ENCODE results near the gene NPDC1.
A peak's percentile ranks its signal among the peaks of the same experiment; 100 is the strongest.
"Not testable (repeated sequence)": the region's sequence is repeated elsewhere in the genome, so short reads cannot be mapped to it uniquely, and the experiment has no call there.

NPDC1 gene

DNA sequence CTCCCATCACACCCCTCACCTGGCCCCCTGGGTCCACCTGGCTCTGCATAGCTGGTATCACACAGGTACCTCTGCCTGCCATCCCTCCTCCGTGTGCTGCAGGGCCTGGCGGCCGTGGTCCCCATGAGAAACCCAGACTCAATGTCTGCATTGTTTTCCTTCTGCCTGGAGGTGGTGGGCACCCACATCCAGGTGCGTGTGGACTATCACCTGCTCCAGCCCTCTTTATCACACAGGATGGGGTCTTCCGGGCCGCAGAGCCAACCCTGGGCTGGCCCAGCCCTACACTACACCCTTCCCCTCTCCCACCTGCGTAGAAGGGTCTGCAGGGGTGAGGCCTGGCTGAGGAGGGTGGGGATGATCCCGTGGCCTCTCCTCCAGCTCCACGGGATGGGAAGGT, 7.1 kb downstream of the NPDC1 start:
- DNase-seq: no peak

DNA sequence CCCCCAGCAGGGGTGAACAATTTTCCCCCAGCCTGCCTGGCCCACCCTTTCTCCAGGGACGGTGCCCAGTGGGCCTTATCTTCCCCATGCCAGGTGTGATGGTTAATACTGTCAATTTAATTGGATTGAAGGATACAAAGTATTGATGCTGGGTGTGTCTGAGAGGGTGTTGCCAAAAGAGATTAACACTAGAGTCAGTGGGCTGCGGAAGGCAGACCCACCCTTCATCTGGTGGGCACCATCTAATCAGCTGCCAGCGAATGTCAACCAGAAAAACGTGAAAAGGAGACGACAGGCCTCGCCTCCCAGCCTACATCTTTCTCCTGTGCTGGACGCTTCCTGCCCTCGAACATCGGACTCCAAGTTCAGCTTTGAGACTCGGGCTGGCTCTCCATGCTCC, 8.5 kb downstream of the NPDC1 start:
- no peak for DNase-seq

DNA sequence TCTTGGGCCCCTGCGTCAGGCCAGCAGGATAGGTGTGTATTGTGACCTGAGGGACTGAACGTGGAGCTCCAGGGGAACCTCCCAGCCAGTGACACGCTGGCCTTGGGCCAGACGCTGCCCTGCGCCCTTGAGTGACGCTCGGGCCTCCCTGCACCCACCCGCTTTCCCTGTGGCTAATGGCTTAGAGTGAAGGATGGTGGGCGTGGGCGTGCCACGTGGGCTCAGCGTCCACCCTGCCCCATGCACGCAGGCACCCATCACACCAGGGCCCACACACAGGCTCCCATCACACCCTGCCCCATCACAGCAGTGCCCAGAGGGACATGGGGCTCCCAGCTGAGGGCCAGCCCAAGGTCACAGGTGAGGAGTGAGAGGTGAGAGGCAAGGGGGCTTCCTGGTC, 8.9 kb downstream of the NPDC1 start:
- DNase-seq: no peak

DNA sequence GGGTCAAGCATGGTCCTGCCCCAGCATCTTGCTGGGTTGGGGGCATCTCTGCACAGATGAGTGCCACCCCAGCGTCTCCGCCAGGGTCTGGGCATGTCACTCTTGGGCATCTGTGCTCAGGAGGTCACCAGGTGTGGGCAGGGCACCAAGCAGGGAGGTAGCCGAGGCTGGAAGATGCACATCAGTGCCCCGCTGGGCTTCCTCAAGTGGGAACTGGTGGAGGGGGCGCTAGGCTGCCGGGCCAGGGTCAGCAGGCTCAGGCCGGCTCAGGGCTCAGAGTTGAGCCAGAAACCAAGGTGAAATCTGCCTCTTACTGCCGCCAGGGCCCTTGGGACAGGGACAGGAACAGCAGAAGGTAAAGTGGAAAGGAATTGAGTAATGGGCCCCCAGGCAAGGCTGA, 10.0 kb downstream of the NPDC1 start:
- no peak for DNase-seq

DNA sequence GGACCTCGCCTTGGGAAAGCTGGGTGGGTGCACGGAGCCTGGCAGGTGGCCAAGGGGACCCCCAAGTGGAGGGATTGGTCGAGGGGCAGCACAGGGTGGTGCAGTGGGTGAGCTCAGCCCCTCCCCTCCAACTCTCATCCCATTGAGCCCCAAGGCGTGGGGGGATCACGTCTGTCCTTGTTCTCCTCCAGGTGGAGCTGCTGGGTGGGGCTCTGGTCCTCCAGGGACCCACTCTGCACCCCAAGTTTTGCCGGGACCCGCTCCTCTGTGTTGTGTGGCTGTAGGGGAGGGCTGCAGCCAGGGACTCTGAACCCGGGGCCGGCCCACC, 10.5 kb downstream of the NPDC1 start:
- DNase-seq: no peak

DNA sequence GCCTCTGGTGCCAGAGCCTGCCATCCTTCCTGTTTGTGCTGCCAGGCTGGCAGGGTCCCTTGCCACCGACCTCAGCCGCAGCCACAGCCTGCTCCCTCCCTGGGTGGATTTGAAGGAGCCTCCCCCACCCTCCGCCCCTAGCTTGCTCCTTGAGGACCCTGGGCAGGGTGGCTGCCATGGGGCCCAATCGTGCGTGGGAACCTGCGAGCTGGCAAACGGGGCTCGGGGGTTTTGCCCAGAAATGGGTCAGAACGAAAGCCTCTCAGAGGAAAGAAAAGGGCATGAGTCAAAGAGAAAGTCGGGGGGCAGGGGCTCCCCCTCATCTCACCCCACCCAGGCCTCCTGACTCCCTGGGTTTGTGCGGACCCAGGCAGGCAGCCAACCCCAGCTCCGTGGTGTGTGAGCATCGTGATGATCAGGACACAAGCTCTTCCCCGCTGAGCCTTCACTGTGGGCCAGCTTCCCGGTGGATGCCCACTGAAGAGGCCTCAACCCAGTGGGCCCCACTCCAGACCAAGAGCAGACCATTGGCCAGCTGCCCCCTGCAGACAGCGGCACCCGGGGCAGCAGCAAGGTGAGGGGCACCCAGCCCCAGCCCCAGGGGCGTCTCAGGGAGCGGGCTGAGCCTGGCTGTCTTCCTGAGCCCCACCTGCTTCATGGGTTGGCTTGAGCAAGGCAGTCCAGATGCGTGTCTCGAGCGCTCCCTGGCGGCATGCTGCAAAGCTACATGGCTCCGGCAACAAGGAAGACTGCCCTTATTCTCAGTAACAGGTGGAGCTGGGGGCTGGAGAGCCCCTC, 11.1 kb downstream of the NPDC1 start:
- DNase-seq: peak; percentile 63

DNA sequence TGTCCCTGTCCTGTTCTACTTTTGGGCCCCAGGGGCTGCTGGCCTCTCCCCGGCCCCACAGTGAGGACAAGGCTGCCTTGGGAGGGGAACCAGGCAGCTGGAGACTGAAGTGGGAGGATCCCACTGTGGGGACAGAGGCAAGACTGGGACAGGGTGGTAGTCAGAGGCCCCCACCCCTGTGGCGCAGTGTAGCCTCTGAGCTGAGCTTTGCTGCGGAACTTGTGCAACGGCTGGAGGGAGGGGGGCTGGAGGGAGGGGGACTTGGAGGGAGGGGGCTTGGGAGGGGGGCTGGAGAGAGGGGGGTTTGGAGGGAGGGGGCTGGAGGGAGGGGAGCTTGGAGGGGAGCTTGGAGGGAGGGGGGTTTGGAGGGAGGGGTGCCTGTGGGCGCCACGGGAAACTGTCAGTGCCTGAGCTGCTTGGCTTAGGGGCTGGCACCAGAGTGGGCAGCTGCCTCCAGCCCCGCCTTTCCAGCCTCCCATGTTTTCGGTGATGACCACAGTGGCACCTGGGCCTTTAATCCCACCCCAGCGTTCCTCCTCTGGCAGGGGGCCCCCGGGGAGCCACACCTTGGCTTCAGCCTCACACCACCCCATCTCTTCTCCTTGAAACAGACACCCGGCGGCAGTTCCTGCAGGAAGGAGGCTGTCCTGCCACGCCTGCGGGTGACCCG, 11.8 kb downstream of the NPDC1 start:
- DNase-seq: no peak

DNA sequence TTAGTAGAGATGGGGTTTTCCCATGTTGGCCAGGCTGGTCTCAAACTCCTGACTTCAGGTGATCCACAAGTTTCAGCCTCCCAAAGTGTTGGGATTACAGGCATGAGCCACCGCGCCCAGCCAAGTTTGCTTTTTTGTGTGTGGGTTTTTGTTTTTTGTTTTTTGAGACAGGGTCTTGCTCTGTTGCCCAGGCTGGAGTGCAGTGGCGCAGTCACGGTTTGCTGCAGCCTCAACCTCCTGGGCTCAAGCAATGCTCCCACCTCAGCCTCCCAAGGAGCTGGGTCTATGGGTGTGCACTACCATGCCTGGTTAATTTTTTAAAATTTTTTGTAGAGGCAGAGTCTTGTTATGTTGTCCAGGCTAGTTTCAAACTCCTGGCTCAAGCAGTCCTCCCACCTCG, 12.5 kb downstream of the NPDC1 start:
- not testable (repeated sequence) for DNase-seq

DNA sequence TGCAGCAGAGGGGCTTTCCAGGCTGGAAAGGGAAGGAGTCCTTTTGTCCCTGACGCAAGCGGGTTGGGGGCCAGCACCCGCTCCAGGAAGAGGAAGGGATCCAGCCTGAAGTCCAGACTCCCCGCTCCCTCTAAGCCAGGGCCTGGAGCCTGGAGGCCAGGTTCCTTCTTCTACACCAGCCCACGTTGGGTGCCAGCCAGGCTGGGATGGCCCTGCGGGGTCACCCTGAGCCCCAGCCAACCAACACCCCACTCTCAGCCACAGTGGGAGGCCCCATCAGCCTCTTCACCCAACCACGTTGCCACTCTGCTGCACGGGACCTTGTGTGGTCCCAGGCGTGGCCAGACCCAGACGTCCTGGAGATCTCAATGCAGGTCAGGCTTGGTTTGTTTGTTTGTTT, 13.1 kb downstream of the NPDC1 start:
- DNase-seq: no peak

DNA sequence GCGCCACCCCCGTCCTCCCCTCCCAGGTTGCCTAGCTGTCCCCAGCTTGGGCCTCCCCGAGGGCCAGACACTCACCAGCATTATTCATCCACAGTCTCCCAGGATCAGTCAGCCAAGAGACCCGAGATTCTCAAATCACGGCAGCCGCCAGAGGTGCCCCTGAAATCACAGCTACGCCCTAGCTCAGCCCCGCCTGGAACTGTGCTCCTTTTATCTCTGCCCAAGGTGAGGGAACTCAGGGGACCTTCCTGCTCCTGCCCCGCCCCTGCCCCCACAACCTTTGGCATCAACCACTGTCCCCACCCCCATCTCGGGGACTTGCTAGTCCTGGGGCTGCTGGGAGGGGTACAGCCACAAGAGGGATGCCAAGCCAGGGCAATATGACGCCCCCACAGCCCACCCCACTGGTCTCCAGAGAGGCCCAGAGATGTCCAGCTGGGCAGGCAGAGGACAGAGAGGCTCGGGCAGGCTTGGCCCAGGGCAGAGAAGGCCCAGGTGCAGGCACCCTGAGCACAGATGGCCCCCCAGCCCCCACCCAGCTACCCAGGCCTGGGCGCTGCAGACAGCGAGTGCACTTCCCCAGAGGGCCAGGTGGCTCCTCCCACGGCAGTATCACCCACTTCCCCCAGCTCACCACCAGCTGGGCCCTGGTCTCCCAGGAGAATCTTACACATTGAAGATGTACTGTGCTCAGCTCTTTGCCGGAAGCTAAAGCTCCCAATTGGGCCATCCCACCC, 13.9 kb downstream of the NPDC1 start, which contains the start of gene FUT7:
Gene FUT7, minus strand, starts transcription at position 185 of the 737 bp plus-strand sequence. Its CDS starts 97 bp downstream, at position 88.
- DNase-seq: no peak

DNA sequence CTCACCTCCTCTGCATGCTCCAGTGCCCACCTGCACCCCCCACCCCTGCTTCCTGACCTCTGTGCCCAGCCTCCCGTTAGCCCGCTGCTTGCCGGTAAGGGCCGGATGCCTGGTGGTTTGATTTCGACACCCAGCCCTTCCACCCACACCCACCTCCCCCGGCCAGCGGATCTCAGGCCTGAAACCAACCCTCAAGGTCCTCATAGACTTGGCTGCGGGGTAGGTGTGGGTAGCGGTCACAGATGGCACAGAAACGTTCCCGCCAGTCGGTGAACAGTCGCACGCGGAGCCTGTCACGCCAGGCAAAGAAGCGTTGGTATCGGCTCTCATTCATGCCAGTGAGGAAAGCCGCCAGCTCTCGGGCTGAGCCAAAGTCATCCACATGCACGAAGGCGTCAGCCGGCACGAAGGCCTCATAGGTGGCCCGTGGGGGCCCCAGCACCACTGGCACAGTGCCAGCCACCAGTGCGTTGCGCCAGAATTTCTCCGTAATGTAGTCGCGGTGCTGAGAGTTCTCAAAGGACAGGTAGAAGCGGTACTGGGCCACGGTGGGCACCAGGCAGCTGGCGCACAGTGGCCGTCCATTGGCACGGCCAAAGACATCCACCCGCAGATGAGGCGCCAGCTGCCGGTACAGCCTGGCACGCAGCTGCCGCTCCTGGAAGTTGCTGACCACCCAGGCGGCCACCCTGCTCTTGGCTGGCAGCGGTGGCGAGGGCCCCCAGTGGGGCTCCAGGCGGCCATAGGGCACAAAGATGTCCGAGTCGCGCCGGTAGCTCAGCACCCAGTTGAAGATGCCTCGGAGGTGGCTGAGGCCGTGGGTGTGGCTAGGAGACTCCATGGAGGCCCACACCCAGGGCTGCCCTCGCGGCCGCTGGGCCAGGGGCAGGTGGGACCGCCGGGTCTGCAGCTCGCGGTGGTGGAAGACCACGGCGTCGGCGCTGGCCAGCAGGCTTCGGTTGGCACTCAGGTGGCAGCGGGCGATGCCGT, 15.1 kb downstream of the NPDC1 start:
- DNase-seq: no peak

DNA sequence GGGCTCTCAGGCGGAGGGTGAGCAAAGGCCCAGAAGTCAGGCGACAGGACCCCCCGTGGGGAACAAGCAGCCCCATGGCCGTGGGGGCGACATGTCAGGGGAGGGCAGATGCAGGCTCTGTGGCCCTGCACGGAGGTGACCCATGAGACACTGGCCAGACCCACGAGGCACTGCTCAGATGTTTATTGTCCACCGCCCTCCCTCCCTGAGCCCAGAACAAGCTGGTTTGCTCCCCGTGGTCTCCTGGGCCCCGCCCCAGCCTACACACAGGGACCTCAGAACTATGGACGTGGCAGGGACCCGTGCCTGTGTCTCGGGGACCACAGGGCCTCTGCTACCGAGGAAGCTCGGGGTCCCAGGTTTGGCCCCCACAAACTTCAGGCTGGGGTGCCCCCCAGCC, 16.0 kb downstream of the NPDC1 start:
- no peak for DNase-seq

DNA sequence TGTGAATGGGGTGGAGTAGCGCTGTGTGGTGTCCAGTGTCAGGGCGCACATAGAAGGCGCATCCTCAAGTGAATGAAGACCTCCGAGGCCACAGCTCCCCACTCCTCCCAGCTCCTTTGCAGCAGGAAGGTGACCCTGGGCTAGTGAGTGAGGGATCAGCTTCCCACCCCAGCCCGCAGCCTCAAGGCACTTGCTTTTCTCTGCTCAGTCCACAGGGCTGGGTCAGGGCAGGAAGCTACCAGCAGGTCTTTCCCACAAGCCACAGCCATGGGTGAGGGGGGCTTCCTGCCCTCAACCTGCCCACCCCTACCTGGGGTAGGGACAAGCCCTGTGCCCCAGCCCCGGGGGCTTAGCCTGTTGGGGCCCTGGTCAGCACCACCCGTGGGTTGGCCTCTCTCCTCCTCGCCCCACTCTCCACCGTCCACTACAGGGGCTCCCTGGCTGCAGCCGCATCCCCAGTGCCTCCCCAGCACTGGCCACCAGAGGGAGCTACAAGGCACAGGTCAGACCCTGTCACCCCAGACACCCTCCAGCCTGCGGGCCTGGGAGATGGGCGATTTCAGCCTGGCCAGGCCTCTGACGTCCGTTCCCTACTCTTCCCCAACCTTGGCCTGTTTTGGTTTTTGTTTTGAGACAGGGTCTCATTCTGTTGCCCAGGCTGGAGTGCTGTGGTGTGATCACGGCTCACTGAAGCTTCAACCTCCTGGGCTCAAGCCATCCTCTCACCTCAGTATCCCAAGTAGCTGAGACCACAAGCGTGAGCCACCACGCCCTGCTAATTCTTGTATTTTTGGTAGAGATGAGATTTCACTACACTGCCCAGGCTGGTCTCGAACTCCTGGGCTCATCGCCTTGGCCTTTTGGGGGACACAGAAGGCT, 16.7 kb downstream of the NPDC1 start:
- DNase-seq: no peak

DNA sequence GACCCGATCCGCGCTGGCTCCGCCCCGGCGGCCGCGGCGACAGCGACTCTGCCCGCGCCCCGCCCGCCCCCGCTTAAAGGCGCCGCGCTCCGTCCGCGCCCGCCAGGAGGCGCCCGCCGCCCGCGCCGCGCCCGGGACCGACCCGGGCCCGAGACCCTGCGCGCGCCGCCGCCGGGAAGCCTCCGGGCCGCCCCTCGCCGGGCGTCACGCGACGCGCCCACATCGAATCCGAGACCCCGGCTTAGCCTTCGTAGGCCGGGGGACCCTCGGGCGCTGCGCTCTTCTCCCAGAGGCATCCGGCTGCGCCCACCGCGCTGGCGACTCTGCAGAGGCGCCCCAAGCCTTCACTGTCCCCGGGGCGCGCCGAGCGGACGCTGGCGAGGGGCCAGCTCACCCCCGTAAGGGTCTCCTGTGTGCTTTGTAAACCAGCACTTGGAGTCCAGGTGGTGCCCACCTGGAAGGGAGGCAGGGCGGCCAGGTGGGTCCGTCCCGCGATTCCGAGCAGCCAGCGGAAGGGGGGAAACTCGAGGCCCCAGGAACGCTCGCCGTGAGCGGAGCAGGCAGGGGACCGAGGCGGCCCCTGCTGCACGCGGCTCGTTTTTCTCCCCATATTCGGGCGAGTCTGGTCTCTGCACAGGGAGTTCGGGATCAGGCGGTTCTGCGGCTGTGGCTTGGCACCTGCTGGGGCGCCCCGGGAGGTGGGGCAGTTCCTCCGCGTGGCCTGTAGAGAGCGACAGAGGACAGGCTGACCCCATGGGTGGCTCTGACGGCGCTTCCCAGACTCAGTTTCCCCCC, 17.5 kb downstream of the NPDC1 start:
- peak; percentile 64 for DNase-seq

DNA sequence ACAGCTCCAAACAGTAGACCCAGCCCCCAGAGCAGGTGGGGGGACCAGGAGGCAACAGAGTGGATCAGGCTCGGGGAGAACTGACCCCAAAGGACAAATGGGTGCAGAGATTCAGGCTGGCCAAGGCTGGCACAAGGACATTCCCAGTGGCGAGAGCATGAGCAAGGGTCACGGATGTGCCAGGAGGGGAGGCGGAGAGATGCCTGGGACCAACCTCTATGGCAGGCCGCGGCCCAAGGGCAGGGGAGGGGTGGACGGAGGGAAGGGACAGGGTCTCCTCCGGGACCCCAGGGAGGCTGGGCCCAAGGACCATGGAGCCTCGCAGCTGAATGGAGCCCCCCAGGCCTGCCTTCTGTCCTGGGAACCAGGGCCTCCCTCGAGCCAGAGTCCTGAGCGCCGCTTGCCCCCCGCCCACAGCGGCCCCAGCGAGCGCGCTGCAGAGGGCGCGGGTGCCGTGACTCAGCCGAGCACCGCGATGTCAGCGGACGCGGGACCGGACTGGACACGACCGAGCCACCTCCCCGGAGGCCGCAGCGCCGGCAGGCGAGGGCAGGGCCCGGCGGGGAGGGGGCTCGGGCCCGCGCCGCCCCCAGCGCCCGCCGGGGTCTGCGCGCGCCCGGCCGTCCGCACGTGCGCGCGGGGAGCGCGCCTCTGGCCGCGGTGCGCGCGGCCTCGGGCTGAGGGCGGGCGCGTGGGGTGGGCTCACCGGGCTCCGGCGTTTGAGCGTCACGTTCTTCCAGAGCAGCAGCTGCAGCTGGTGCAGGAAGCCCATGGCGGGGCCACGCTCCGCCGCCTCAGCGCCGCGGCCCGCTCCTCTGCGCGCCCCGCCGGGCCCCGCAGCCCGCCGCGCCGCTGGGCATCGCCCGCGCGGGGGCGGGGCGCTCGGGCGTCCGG, 18.4 kb downstream of the NPDC1 start, which contains the start of gene ABCA2:
Gene ABCA2, minus strand, starts transcription at position 869 of the 894 bp plus-strand sequence. Its CDS starts 97 bp downstream, at position 772.
- DNase-seq: no peak

DNA sequence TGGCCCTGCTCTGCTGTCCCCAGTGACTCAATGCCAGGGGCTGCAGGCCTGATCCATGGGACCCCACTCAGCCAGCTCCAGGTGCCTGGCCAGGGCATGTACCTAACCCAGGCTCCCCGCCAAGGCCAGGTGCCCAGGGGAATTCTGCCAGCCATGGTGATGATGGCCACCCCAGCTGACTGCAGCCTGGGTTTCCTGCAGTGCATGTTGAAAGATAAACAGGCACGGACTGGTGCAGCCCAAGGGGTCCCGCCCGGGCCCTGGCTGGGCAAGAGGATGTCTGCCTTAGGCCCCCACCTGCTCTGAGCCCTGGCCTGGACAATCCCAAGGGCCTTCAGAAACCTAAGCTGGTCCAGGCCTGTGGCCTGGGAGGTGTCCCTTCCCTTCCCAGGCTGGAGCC, 19.1 kb downstream of the NPDC1 start:
- DNase-seq: no peak

DNA sequence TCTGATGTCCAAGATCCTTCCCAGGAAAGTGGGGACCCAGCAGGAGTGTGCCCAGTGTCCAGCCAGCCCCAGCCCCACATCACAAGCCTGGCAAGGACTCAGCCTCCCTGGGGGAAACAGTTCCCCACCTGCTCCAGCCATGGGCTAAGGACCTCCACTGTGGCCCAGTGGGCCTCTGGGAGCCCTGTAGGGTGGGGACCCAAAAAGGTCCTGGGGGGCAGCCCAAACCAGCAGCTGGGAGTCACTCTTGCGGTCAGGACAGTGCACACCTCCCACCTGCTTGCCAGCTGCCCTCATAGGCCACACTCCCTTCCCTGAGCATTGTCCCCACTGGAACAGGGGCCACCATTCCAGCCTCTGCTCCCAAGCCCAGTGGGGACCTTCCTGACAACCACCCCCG, 19.6 kb downstream of the NPDC1 start:
- no peak for DNase-seq

DNA sequence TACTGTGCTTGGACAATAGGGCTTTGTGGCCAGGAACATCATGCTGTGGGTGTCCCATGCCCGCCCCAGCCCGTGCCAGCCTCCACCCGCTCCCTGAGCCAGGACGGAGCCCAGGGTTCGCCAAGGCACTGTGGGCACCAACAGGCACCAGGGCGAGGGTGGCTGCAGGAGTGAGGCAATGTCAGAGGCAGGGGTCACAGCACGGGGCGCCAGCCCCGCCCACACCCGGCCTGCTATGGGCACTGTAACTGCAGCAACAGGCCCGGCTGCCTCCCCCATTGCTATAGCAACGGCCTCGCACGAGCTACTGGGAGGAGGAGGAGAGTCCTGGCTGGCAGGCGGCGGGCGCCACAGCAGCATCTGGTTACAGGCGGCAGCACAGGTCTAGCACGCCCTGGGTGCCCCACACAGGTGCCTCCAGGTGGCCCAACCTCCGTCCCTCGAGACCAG, 20.4 kb downstream of the NPDC1 start:
- no peak for DNase-seq

DNA sequence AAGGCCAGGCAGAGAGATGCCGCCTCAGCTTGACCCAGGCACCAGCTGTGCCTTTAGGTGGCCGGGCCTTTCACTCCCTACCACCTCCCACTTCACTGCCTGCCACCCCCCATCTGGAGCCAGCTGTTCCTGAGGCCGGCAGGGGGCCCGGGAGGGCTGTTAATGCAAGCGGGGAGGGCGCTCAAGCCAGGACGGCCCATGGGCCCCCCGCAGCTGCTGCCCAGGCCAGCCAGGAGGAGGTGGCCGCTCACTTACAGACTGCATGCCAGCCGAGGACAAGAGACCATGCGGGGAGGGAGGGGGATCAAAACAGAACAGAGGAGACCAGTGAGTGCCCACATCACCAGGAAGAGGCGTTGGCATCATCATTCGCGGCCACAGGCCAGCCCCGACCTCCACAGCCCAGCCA, 22.4 kb downstream of the NPDC1 start:
- DNase-seq: no peak
